ENCODE data around the gene LDLRAD3.

DNA sequence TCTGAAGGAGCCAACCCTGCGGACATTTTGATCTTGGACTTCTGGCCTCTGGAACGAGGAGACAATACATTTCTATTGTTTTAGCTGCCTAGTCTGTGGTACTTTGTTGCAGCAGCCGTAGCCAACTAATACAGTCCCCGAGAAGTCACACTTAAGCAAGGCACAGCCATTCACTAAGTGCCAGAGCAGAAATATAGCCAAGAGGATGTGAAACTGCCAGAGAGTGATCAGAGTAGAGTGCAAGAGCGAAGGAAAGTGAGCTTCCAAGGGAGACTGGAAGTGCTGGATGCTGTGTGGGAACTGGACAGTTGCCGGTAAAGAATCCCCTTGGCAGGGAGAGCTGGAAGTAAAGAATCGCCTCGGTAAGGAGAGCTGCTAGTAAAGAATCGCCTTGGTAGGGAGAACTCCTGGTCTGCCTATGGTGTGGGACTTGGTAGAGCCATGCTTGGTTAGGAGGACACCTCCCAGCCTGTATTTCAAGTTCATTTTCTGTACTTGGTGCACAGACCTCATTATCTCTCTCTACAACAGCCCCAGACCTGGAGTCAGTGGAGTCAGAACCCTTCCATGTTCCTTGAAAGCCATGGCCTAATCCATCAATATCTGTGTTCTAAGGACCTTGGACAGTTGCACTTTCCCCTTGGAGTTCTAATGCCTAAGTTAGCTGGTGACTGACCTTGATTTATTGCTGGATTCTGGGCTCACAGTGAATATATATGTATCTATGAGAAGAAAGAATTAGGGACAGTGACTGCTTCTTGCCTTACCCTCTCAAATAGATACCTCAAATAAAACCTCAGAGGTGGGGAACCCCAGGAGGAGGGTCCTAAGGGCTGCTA is 162.1 kb downstream of the LDLRAD3 start:
- TF ChIP-seq, protein P1, sequence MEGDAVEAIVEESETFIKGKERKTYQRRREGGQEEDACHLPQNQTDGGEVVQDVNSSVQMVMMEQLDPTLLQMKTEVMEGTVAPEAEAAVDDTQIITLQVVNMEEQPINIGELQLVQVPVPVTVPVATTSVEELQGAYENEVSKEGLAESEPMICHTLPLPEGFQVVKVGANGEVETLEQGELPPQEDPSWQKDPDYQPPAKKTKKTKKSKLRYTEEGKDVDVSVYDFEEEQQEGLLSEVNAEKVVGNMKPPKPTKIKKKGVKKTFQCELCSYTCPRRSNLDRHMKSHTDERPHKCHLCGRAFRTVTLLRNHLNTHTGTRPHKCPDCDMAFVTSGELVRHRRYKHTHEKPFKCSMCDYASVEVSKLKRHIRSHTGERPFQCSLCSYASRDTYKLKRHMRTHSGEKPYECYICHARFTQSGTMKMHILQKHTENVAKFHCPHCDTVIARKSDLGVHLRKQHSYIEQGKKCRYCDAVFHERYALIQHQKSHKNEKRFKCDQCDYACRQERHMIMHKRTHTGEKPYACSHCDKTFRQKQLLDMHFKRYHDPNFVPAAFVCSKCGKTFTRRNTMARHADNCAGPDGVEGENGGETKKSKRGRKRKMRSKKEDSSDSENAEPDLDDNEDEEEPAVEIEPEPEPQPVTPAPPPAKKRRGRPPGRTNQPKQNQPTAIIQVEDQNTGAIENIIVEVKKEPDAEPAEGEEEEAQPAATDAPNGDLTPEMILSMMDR (IDR thresholded peaks at IDR 0.05 in 2 of 3, conservative IDR thresholded peaks at IDR 0.05 in 1 of 3; ENCODE audit: borderline replicate concordance in 1 of 3, insufficient read depth in 1 of 3, low read depth in 2 of 3, low read length in 2 of 3): no peak
- TF ChIP-seq ZNF274 (IDR thresholded peaks at IDR 0.05; ENCODE audit: low read depth, low read length) (no peak), EZH2 (IDR thresholded peaks at IDR 0.05) (no peak), POLR2A (IDR thresholded peaks at IDR 0.05; ENCODE audit: borderline replicate concordance, extremely low read depth, insufficient read depth, insufficient read length) (no peak)
- TF ChIP-seq, protein P2, sequence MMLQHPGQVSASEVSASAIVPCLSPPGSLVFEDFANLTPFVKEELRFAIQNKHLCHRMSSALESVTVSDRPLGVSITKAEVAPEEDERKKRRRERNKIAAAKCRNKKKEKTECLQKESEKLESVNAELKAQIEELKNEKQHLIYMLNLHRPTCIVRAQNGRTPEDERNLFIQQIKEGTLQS (IDR thresholded peaks at IDR 0.05): no peak
